Measurements from ENCODE around the gene GRK5. TPM values are rescaled to one million over a fixed set of nuclear protein-coding genes. Genes with fewer than 3 reads are reported as not detected.

Gene GRK5
- total RNA-seq, 4 donors from 2014 or later, result 15.9 to 53.8 (median 18.4) TPM

DNA sequence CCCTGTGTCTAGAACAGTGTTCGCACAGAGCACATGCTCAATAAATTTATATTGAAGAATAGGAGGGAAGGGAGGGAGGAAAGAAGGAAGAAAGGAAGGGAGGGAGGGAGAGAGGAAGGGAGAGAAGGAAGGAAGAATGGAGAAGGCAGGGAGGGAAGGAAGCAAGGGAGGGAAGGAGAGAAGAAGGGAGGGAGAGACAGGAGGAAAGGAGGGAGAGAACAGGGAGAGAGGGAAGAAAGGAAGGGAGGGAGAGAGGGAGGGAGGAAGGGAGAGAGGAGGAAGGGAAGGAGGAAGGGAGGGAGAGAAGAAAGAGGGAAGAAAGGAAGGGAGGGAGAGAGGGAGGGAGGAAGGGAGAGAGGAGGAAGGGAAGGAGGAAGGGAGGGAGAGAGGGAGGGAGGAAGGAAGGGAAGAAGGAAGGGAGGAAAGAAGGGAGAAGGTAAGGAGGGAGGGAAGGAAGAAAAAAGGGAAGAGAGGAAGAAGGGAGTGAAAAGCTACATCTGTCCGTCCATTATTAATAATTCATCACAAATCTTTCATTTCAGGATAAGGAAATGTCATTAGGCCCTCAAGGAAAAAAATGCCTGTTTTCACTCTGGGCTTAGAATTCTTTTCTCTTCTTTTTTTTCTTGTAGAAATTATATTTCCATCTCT, 79.7 kb downstream of the GRK5 start:
- TF ChIP-seq, protein P1, sequence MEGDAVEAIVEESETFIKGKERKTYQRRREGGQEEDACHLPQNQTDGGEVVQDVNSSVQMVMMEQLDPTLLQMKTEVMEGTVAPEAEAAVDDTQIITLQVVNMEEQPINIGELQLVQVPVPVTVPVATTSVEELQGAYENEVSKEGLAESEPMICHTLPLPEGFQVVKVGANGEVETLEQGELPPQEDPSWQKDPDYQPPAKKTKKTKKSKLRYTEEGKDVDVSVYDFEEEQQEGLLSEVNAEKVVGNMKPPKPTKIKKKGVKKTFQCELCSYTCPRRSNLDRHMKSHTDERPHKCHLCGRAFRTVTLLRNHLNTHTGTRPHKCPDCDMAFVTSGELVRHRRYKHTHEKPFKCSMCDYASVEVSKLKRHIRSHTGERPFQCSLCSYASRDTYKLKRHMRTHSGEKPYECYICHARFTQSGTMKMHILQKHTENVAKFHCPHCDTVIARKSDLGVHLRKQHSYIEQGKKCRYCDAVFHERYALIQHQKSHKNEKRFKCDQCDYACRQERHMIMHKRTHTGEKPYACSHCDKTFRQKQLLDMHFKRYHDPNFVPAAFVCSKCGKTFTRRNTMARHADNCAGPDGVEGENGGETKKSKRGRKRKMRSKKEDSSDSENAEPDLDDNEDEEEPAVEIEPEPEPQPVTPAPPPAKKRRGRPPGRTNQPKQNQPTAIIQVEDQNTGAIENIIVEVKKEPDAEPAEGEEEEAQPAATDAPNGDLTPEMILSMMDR (IDR thresholded peaks at IDR 0.05), result no peak
- ATAC-seq (ENCODE audit: low FRiP score), result no peak

DNA sequence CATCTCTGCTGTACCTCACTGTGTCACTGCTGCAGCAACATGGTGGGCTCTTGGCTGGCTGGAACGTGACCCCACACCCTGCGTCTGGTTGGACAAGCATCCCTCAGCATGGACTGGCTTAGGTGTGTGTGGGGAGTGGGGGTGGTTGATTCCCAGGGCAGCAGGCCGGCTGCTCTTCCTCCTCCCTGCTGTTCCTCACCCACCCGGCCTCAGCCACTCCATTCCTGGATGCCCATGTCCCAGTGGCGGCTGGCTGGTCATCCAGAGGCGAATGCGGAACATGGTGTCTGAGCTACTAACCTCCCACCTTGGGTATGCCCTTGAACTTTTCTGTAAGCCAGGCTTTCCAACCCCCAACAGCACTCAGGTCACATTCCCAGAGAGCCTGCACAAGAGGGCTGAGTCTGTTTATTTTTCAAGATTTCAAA, 81.2 kb downstream of the GRK5 start:
- DNase-seq (ENCODE audit: low spot score), result no peak
- ATAC-seq (ENCODE audit: low FRiP score), result no peak
- TF ChIP-seq, protein P1 (IDR thresholded peaks at IDR 0.05), result no peak

More for the DNA sequence above, 79.7 kb downstream of the GRK5 start:
- no peak for DNase-seq (ENCODE audit: low spot score)

DNA sequence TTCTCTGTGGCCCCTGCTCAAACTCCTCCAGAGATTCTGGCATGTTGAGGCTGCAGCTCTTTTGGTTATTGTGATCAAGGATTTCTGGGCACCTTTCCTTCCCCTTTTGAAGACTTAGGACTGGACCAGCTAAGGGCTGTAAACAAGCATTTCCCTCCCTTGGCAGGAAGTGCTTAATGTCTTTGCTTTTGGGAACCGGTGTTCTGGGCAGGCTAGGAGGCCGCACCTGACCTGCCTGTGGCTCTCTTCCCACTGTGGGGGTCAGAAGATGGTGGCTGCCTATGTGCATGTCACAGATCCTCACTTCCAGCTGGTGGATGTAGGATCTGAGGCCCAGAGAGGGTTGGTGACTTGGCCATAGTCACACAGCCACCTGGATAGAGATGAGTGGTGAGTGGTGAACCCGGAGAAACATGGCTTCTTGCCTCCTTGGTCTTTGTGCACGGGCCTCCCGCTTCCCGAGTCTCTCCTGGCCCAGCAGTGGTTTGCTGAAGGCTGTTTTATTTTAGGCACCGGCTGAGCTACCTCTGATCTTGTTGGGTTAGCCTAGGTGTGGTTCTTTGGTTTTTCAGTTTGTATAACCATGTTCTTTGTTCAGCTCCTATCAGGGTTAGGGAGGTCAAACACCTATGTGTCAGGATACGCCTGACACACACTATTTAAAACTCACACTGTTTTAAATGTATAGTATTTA, 82.0 kb downstream of the GRK5 start:
- ATAC-seq (ENCODE audit: low FRiP score) (no peak), DNase-seq (ENCODE audit: low spot score) (no peak)
- TF ChIP-seq, protein P1 (IDR thresholded peaks at IDR 0.05), result no peak

DNA sequence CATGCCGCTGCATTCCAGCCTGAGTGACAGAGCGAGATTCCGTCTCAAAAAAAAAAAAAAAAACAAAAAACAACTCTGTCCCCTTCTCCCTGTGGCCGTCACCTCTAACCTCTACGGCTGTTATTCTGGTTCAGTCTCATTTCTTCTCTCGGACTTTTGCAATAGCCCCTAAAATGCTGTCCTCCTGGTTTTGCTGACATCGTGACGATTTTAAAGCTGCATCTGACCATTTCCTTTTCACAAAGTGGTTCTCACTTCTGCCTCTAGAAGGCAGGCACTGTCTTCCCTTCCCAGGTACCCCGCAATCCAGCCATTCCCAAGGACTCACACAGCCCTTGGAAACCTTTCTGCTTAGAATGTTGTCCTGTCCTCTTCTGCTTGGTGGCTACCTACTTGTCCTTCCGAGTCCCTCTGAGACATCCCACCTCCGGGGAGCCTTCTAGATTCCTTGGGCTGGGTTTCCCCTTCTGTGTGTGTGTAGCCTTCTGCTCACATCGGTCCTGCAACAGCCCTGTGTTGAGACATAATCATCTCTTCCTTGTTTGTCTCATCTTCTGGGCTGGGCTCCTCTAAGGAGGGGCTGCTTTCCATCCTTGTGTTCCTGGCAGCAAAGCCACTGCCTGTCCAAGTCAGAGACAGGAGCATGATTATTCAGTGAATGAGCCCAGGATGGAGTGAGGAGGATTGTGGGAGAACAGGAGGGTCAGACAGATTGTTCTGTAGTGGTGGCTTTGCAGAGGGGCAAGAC, 83.1 kb downstream of the GRK5 start:
- DNase-seq (ENCODE audit: low spot score), result no peak
- ATAC-seq (ENCODE audit: low FRiP score), result no peak
- TF ChIP-seq, protein P1 (IDR thresholded peaks at IDR 0.05), result no peak

DNA sequence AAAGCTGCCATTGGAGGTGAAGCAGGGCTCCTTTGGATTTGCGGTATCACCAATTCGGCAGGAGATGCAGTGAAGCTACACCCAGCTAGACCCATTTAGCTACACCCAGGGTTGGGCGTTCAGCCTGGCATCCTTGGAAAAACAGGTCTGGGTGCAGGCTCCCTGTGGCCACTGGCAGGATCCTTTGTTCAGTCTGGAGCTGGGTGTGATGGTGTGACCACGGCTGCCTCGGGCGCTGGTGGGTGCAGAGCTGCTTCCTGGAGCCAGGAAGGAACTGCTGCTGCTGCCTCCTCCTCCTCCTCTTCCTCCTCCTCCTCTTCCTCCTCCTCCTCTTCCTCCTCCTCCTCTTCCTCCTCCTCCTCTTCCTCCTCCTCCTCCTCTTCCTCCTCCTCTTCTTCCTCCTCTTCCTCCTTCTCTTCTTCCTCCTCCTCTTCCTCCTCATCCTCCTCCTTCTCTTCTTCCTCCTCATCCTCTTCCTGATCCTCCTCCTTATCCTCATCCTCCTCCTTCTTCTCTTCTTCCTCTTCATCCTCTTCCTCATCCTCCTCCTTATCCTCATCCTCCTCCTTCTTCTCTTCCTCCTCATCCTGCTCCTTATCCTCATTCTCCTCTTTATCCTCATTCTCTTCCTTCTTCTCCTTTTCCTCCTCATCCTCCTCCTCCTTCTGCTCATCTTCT, 84.0 kb downstream of the GRK5 start:
- DNase-seq (ENCODE audit: low spot score), result no peak
- TF ChIP-seq, protein P1 (IDR thresholded peaks at IDR 0.05), result no peak
- no peak for ATAC-seq (ENCODE audit: low FRiP score)

DNA sequence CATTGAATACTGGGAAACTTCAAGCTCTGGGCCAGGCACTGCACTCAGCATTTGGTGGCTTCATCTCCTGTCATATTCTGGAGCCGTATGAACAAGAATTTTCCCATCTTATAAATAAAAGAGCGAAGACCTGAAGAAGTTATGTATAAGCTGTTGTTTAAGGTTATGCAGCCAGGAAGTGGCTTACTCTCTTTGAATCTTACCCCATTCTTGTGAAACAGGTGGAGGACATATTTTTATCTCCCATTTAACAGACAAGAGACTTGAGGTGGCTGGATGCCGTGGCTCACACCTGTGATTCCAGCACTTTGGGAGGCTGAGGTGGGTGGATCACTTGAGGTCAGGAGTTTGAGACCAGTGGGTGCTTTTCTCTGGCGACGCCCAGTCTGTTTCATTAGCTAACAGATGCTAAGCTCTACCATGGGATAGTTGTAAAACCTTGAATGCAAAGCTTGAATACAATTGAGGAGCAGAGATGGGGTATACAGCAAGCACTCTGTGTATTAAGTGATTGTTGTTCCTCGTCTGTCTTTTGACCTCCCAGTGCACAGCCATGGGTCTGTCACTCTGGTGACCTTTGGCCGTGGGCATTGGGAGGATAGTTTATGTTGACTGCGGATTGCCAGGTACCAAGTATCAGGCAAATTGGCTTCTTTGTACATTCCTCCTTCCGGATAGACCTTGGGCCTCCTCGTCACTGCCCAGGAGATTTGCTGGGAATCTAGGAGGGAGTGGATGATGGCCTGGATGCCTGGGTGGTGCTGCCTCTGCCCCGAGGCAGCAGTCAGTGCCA, 85.8 kb downstream of the GRK5 start:
- TF ChIP-seq, protein P1 (IDR thresholded peaks at IDR 0.05), result no peak

More for the DNA sequence above, 85.8 kb downstream of the GRK5 start:
- DNase-seq (ENCODE audit: low spot score) (no peak), ATAC-seq (ENCODE audit: low FRiP score) (no peak)
